H1 (cell line): Measurements from ENCODE around the gene CARF. TPM values are rescaled to one million over a fixed set of nuclear protein-coding genes. Genes with fewer than 3 reads are reported as not detected.

Experiments used
- CTCF ChIA-PET: fragments of 300-600 bp; sonication (Branson Sonifier 250); formaldehyde crosslinking; loops from one replicate; lab custom pipeline; 2021; ENCODE audit not compliant: partially characterized antibody; lab: Charles Lee
- POLR2A ChIA-PET: fragments of 300-600 bp; sonication (Branson Sonifier 250); formaldehyde crosslinking; loops from one replicate; lab custom pipeline; 2021; ENCODE audit warnings: inconsistent platforms; ENCODE audit not compliant: partially characterized antibody; lab: Charles Lee
- DNase-seq, 2 experiments: peaks; one replicate each; pipeline versions ENCODE4 v3.0.0 to v3.0.0-alpha.2; 2010 to 2022; ENCODE audit warnings: low spot score in 2 of 2, low read depth in 1 of 2, mixed read lengths in 1 of 2
- FAIRE-seq: peaks from 2 replicates; lab custom pipeline; 2011; peaks lifted over from hg19 to GRCh38; lab: Jason Lieb, UNC
- H2AFZ ChIP-seq: 2 replicates; pipeline ENCODE4 v1.8.1; 2012; ENCODE audit warnings: low read length, inconsistent platforms
- H2AK5ac ChIP-seq: 2 replicates; pipeline ENCODE4 v1.6.1; 2013; ENCODE audit warnings: low read depth, low read length
- H2BK120ac ChIP-seq: replicated peaks from 2 replicates; pipeline ENCODE3; 2013; ENCODE audit warnings: low read depth, low read length, inconsistent platforms
- H2BK12ac ChIP-seq: 2 replicates; pipeline ENCODE4 v1.6.1; 2013; ENCODE audit warnings: low read depth, low read length
- H2BK15ac ChIP-seq: 2 replicates; pipeline ENCODE4 v1.6.1; 2013; ENCODE audit warnings: low read length
- H2BK20ac ChIP-seq: 2 replicates; pipeline ENCODE4 v1.6.1; 2013; ENCODE audit warnings: low read length
- H2BK5ac ChIP-seq: 2 replicates; pipeline ENCODE4 v1.6.1; 2013; ENCODE audit warnings: low read depth, low read length
- H3K14ac ChIP-seq: 2 replicates; pipeline ENCODE4 v1.6.1; 2013; ENCODE audit warnings: inconsistent platforms; ENCODE audit not compliant: insufficient read length
- H3K18ac ChIP-seq: 2 replicates; pipeline ENCODE4 v1.6.1; 2013; ENCODE audit warnings: low read length; ENCODE audit errors: extremely low read depth
- H3K23ac ChIP-seq: 2 replicates; pipeline ENCODE4 v1.6.1; 2013; ENCODE audit warnings: inconsistent platforms; ENCODE audit not compliant: insufficient read length
- H3K23me2 ChIP-seq: 2 replicates; pipeline ENCODE4 v1.6.1; 2013; ENCODE audit warnings: low read depth, low read length
- H3K27ac ChIP-seq: 2 replicates; pipeline ENCODE4 v1.6.1; 2011; ENCODE audit warnings: low read depth, low read length, inconsistent platforms
- H3K27me3 ChIP-seq, 4 experiments: replicated peaks in 1 of 4; 1 replicate in 1 of 4; 2 replicates in 3 of 4; pipeline versions ENCODE4 v1.6.1 to v1.8.1; 2011 to 2013; ENCODE audit warnings: low read length in 3 of 4, mild to moderate bottlenecking in 3 of 4, inconsistent platforms in 2 of 4, mixed read lengths in 2 of 4, moderate library complexity in 1 of 4; ENCODE audit not compliant: control insufficient read depth in 3 of 4, insufficient read depth in 3 of 4; ENCODE audit errors: extremely low read depth in 1 of 4
- H3K36me3 ChIP-seq, 4 experiments: 2 replicates each; pipeline versions ENCODE4 v1.6.1 to v1.8.1; 2011 to 2013; ENCODE audit warnings: mild to moderate bottlenecking in 4 of 4, low read length in 3 of 4, moderate library complexity in 2 of 4, control low read depth in 1 of 4, inconsistent platforms in 1 of 4; ENCODE audit not compliant: insufficient read depth in 4 of 4, control insufficient read depth in 2 of 4
- H3K4ac ChIP-seq: replicated peaks from 2 replicates; pipeline ENCODE3; 2013; ENCODE audit warnings: low read length, low read depth, mixed read lengths, inconsistent platforms; ENCODE audit not compliant: insufficient read length
- H3K4me1 ChIP-seq, 4 experiments: replicated peaks in 1 of 4; 1 replicate in 1 of 4; 2 replicates in 3 of 4; pipeline versions ENCODE4 v1.6.1 to v1.8.1; 2011 to 2013; ENCODE audit warnings: low read length in 3 of 4, inconsistent platforms in 2 of 4, mixed read lengths in 1 of 4; ENCODE audit not compliant: insufficient read depth in 4 of 4, control insufficient read depth in 3 of 4
- H3K4me2 ChIP-seq, 2 experiments: 2 replicates each; pipeline versions ENCODE4 v1.6.1 to v1.8.1; 2011 to 2013; ENCODE audit warnings: low read depth in 2 of 2, low read length in 2 of 2, control low read depth in 1 of 2, inconsistent platforms in 1 of 2, mild to moderate bottlenecking in 1 of 2; ENCODE audit not compliant: insufficient read depth in 1 of 2
- H3K4me3 ChIP-seq, 4 experiments: fragments of 200-600, 300-600 bp in 1 of 4; sonication (generic), shearing (Covaris generic), sonication (Bioruptor Twin) in 1 of 4; 2 replicates each; pipeline versions ENCODE4 v1.5.1 to v1.8.1; 2011 to 2016; ENCODE audit warnings: low read length in 4 of 4, low read depth in 3 of 4, control low read depth in 2 of 4, inconsistent platforms in 2 of 4, mild to moderate bottlenecking in 2 of 4, mixed read lengths in 1 of 4, moderate library complexity in 1 of 4; ENCODE audit not compliant: insufficient read depth in 2 of 4; ENCODE audit errors: extremely low read depth in 1 of 4
- H3K56ac ChIP-seq: replicated peaks from 2 replicates; pipeline ENCODE3; 2013; ENCODE audit warnings: low read depth, mild to moderate bottlenecking, mixed read lengths, low read length, inconsistent platforms; ENCODE audit not compliant: insufficient read length
- H3K79me1 ChIP-seq: 2 replicates; pipeline ENCODE4 v1.6.1; 2013; ENCODE audit warnings: low read depth, low read length, control low read depth
- H3K79me2 ChIP-seq, 2 experiments: 2 replicates each; pipeline versions ENCODE4 v1.6.1 to v1.8.1; 2012 to 2013; ENCODE audit warnings: low read length in 2 of 2, mild to moderate bottlenecking in 2 of 2, inconsistent platforms in 1 of 2; ENCODE audit not compliant: insufficient read depth in 2 of 2, control insufficient read depth in 1 of 2
- H3K9ac ChIP-seq, 4 experiments: replicated peaks in 1 of 4; 1 replicate in 1 of 4; 2 replicates in 3 of 4; pipeline versions ENCODE4 v1.6.1 to v1.8.1; 2011 to 2013; ENCODE audit warnings: low read depth in 3 of 4, low read length in 3 of 4, control low read depth in 2 of 4, mild to moderate bottlenecking in 2 of 4, moderate library complexity in 2 of 4, inconsistent platforms in 1 of 4; ENCODE audit errors: extremely low read depth in 1 of 4
- H3K9me3 ChIP-seq, 2 experiments: 2 replicates each; pipeline versions ENCODE4 v1.6.1 to v1.8.1; 2012 to 2013; ENCODE audit warnings: mild to moderate bottlenecking in 2 of 2, moderate library complexity in 2 of 2, control low read depth in 1 of 2, inconsistent platforms in 1 of 2, low read depth in 1 of 2, low read length in 1 of 2, mixed read lengths in 1 of 2; ENCODE audit not compliant: insufficient read depth in 2 of 2
- H4K20me1 ChIP-seq, 2 experiments: replicated peaks in 1 of 2; 2 replicates each; pipeline versions ENCODE3 to v1.8.1; 2011 to 2013; ENCODE audit warnings: inconsistent platforms in 2 of 2, low read length in 2 of 2, mild to moderate bottlenecking in 1 of 2; ENCODE audit not compliant: insufficient read depth in 2 of 2, control insufficient read depth in 1 of 2
- H4K5ac ChIP-seq: 2 replicates; pipeline ENCODE4 v1.6.1; 2013; ENCODE audit warnings: low read length, low read depth, mixed read lengths, inconsistent platforms; ENCODE audit not compliant: insufficient read length
- H4K8ac ChIP-seq: 2 replicates; pipeline ENCODE4 v1.8.0; 2013; ENCODE audit warnings: mild to moderate bottlenecking, moderate library complexity, low read length, inconsistent platforms; ENCODE audit not compliant: insufficient read depth; ENCODE audit errors: extremely low read depth
- H4K91ac ChIP-seq: replicated peaks from 2 replicates; pipeline ENCODE3; 2013; ENCODE audit warnings: low read length, mixed read lengths, inconsistent platforms; ENCODE audit not compliant: insufficient read length
- ASH2L ChIP-seq: fragments of 200-600, 300-600 bp; sonication (generic); IDR thresholded peaks from one replicate; pipeline ENCODE4 v1.7.1; 2017; ENCODE audit warnings: low read length
- ATF2 ChIP-seq: IDR thresholded peaks from 2 replicates; pipeline ENCODE4 v1.6.1; 2012; ENCODE audit warnings: low read length, inconsistent platforms
- ATF3 ChIP-seq: IDR thresholded peaks from 2 replicates; pipeline ENCODE4 v1.6.1; 2011; ENCODE audit warnings: low read depth, mild to moderate bottlenecking, low read length; ENCODE audit not compliant: insufficient read depth
- CTCF ChIP-seq, 3 experiments: IDR thresholded peaks; 1 replicate in 2 of 3; 2 replicates in 1 of 3; pipeline versions ENCODE4 v1.5.1 to v1.6.1; 2011; ENCODE audit warnings: low read length in 3 of 3, mild to moderate bottlenecking in 3 of 3, inconsistent platforms in 2 of 3, low read depth in 1 of 3, moderate library complexity in 1 of 3; ENCODE audit not compliant: insufficient read depth in 1 of 3; ENCODE audit errors: control extremely low read depth in 1 of 3
- EGR1 ChIP-seq: IDR thresholded peaks from 2 replicates; pipeline ENCODE4 v1.6.1; 2011; ENCODE audit warnings: low read depth, low read length, borderline replicate concordance
- KDM5A ChIP-seq: fragments of 200-600 bp; IDR thresholded peaks from 2 replicates; pipeline ENCODE4 v1.7.1; 2012; ENCODE audit warnings: mild to moderate bottlenecking, low read length, inconsistent platforms, mixed read lengths
- POLR2A ChIP-seq, 2 experiments: IDR thresholded peaks; 1 replicate in 1 of 2; 2 replicates in 1 of 2; pipeline ENCODE4 v1.6.1; 2011; ENCODE audit warnings: low read depth in 2 of 2, low read length in 2 of 2, mild to moderate bottlenecking in 2 of 2; ENCODE audit errors: control extremely low read depth in 1 of 2
- SP4 ChIP-seq: IDR thresholded peaks from 2 replicates; pipeline ENCODE4 v1.6.1; 2012; ENCODE audit warnings: low read length, inconsistent platforms
- TEAD4 ChIP-seq: IDR thresholded peaks from 2 replicates; pipeline ENCODE4 v1.6.1; 2012; ENCODE audit warnings: low read depth, low read length, inconsistent platforms, mixed read lengths
- ZNF274 ChIP-seq: IDR thresholded peaks from 2 replicates; pipeline ENCODE4 v1.7.0; 2012; ENCODE audit warnings: low read length, borderline replicate concordance; ENCODE audit errors: extremely low read depth
- WGBS, 2 experiments: shearing (Covaris generic) in 1 of 2; methylation state at CpG; one replicate each; pipeline versions ENCODE4 v1.1.6 to v1.1.7; 2013 to 2015; ENCODE audit warnings: low lambda C conversion rate in 2 of 2, mixed read lengths in 2 of 2, inconsistent platforms in 1 of 2, low coverage in 1 of 2, missing lambda C conversion rate in 1 of 2; ENCODE audit not compliant: insufficient replicate concordance in 2 of 2, insufficient coverage in 1 of 2, insufficient read length in 1 of 2; ENCODE audit errors: extremely low coverage in 1 of 2, missing lambda C conversion rate in 1 of 2; 5-methylcytosine and 5-hydroxymethylcytosine counted together
- polyA plus RNA-seq, 7 experiments: library from polyadenylated mRNA; depleted of rRNA in 3 of 7; stranded (reverse) in 5 of 7; unstranded in 2 of 7; fragments of >200 nt in 5 of 7; fragments of 200-250 nt in 2 of 7; gene quantifications; 1 replicate in 5 of 7; 2 replicates in 1 of 7; 4 replicates in 1 of 7; pipeline versions ENCODE4 v1.2.1 to v1.2.3, GENCODE V29; 2011 to 2013; ENCODE audit warnings: missing spikeins in 2 of 7, mixed read lengths in 2 of 7
- total RNA-seq: library from RNA; stranded (reverse); fragmentation: NEBNext Ultra II Directional; extraction: Animal tissue kit (Norgen Biotek cat#: 25700); gene quantifications from 2 replicates; pipeline ENCODE4 v1.2.1, GENCODE V29; 2021

Gene CARF
- total and polyA plus RNA-seq, 2 of the 8 experiments (the other 6 are each of a cell fraction or from before 2014, with no cell fraction given) = 2.0 to 2.6 TPM

- Histone ChIP-seq H3K9ac (no peak overlapping the region; a peak in 1 of 7 replicates), H3K36me3 (no peaks in the 10 kb centered on the region), H2AFZ (no peak overlapping the region), H2BK12ac (no peak overlapping the region), H3K79me1 (no peaks in the 10 kb centered on the region), H2BK5ac (no peak overlapping the region), H3K14ac (no peak overlapping the region), H2BK20ac (no peak overlapping the region), H3K18ac (no peak overlapping the region), H4K20me1 (peaks cover 0 to 2% of the 10 kb centered on the region in 2 experiments), H3K27me3 (no peaks in the 10 kb centered on the region), H3K79me2 (no peaks in the 10 kb centered on the region), H3K27ac (no peak overlapping the region), H2BK120ac (no peak overlapping the region), H3K23me2 (no peaks in the 10 kb centered on the region; the same call in 1 of the 2 replicates), H4K91ac (no peak overlapping the region), H3K4me2 (0 out of 4 replicates have a peak overlapping the region, but pooled peaks of 1 of the 2 experiments have one; percentile 39), H3K4me1 (peaks cover 0 to 3% (median under 1%) of the 10 kb centered on the region in 4 experiments; a peak in 3 of 7 replicates), H4K5ac (no peak overlapping the region), H2BK15ac (0 out of 2 replicates have a peak overlapping the region, but pooled peaks have one; percentile 31), H3K4ac (no peak overlapping the region), H3K56ac (no peak overlapping the region), H3K4me3 (no peak overlapping the region), H3K23ac (no peak overlapping the region), H3K9me3 (no peaks in the 10 kb centered on the region), H4K8ac (no peak overlapping the region), H2AK5ac (no peak overlapping the region)
- ChIA-PET CTCF (interaction anchor here (0.6 to 0.9 kb wide), 2 partner anchors 15 to 487 kb away, joined by 3 to 4 read pairs; no protein-coding TSS in a partner anchor), POLR2A (no interaction called here)
- FAIRE-seq (no peak), DNase-seq (no peak)
- WGBS, 2 experiments = 98% methylated on average over 3 of the region's 3 CpGs; no CpG with 5 or more reads in 1 of the 2 experiments
- no peak for TF ChIP-seq ASH2L
- no peak for TF ChIP-seq ATF3
- no peak for TF ChIP-seq CTCF (IDR thresholded peaks at IDR 0.05; ENCODE audit: control extremely low read depth in 1 of 3, insufficient read depth in 1 of 3, low read depth in 1 of 3, low read length in 3 of 3)
- no peak for TF ChIP-seq ZNF274
- TF ChIP-seq ATF2 = no peak
- TF ChIP-seq SP4 = no peak
- TF ChIP-seq POLR2A (IDR thresholded peaks at IDR 0.05; ENCODE audit: control extremely low read depth in 1 of 2, low read depth in 2 of 2, low read length in 2 of 2) = no peak
- no peak for TF ChIP-seq KDM5A
- TF ChIP-seq EGR1 = no peak
- no peak for TF ChIP-seq TEAD4
Measured at GRCh38 chr2:203016716-203017115, 104.6 kb downstream of the CARF start.
